ENCODE results near the gene NIP7.

DNA sequence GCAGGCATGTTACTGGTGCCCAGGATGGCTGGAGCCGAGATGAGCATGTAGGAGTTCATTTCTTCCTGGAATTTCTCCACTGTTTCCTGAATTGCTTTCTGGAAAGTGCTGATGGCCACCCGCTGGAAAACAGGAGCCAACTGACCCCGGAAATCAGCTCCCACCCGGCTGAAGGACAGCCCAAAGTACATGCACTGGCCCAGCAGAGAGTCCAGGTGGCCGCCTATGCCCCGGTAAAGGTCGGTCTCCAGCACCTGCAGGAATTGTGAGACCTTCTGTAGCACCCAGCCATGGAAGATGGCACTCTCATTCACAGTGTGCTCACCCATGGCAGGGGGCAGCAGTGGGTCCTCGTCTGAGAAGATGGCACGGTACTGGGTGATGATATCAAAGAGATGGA lies 4.9 kb upstream of the NIP7 start:
- TF ChIP-seq, protein P1, sequence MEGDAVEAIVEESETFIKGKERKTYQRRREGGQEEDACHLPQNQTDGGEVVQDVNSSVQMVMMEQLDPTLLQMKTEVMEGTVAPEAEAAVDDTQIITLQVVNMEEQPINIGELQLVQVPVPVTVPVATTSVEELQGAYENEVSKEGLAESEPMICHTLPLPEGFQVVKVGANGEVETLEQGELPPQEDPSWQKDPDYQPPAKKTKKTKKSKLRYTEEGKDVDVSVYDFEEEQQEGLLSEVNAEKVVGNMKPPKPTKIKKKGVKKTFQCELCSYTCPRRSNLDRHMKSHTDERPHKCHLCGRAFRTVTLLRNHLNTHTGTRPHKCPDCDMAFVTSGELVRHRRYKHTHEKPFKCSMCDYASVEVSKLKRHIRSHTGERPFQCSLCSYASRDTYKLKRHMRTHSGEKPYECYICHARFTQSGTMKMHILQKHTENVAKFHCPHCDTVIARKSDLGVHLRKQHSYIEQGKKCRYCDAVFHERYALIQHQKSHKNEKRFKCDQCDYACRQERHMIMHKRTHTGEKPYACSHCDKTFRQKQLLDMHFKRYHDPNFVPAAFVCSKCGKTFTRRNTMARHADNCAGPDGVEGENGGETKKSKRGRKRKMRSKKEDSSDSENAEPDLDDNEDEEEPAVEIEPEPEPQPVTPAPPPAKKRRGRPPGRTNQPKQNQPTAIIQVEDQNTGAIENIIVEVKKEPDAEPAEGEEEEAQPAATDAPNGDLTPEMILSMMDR (IDR thresholded peaks at IDR 0.05; ENCODE audit: extremely low read depth in 1 of 2, insufficient read depth in 1 of 2, low read depth in 1 of 2, low read length in 2 of 2), result no peak
- no peak for TF ChIP-seq JUN (IDR thresholded peaks at IDR 0.05; ENCODE audit: borderline replicate concordance, insufficient read depth, insufficient read length, low read depth)
